PFSK-1 (cell line): ENCODE data around the gene KCNK17.

Source experiments
- FOXP2 ChIP-seq: optimal IDR thresholded peaks from 2 replicates; pipeline ENCODE3; 2011; ENCODE audit warnings: borderline replicate concordance, control low read depth, inconsistent platforms; ENCODE audit not compliant: insufficient read depth; ENCODE audit errors: extremely low read length, extremely low read depth
- POLR2AphosphoS5 ChIP-seq: IDR thresholded peaks from 2 replicates; pipeline ENCODE4 v1.6.1; 2012; ENCODE audit warnings: low read depth, mild to moderate bottlenecking, control low read depth, low read length, moderate library complexity
- REST ChIP-seq, 2 experiments: IDR thresholded peaks; 2 replicates each; pipeline versions ENCODE4 v1.6.1 to v1.8.0; 2011 to 2012; ENCODE audit warnings: low read depth in 2 of 2, low read length in 2 of 2, control low read depth in 1 of 2, inconsistent platforms in 1 of 2, mild to moderate bottlenecking in 1 of 2, moderate library complexity in 1 of 2; ENCODE audit not compliant: insufficient read depth in 1 of 2
- SIN3A ChIP-seq: IDR thresholded peaks from 2 replicates; pipeline ENCODE4 v1.6.1; 2012; ENCODE audit warnings: mild to moderate bottlenecking, low read length, moderate library complexity, borderline replicate concordance; ENCODE audit not compliant: insufficient read depth
- TAF1 ChIP-seq: IDR thresholded peaks from 2 replicates; pipeline ENCODE4 v1.6.1; 2012; ENCODE audit warnings: low read length, control low read depth, borderline replicate concordance; ENCODE audit not compliant: insufficient read depth

The KCNK17 gene

GRCh38 chr6:39268721-39269120 is 45.5 kb downstream of the KCNK17 start:
- TF ChIP-seq REST (IDR thresholded peaks at IDR 0.05; ENCODE audit: insufficient read depth in 1 of 2, low read depth in 2 of 2, low read length in 2 of 2) (no peak), POLR2AphosphoS5 (no peak), SIN3A (no peak)

GRCh38 chr6:39268171-39268570 is 46.0 kb downstream of the KCNK17 start:
- TF ChIP-seq SIN3A (no peak), REST (IDR thresholded peaks at IDR 0.05; ENCODE audit: insufficient read depth in 1 of 2, low read depth in 2 of 2, low read length in 2 of 2) (no peak), TAF1 (no peak), POLR2AphosphoS5 (no peak), FOXP2 (no peak)

DNA sequence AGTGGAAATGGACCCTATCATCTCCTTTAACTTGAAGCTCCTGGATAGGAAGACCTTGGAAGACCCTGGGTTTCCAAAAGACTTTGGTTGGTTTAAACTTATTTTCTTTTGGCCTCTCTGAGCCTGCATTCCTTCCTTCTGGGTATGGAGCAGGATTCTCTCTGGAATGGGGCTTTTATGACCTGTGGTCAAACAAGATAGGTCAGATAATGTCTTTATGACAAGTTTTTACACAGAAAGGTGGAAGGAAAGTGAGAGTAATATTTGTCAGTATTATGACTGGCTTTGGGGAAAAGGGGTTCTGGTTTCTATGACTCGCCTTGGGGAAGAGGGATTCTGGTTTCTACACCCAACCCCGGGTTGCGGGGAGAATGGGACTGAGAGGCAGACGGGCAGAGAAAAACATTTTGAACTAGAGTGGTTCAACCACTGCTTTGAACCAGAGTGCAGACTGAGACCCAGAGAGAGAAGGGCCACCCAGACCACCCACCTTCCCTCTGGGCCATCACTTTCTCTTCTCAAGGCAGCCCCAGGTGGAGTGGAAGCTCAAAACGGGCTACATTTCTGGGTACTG is 47.4 kb downstream of the KCNK17 start:
- TF ChIP-seq SIN3A (no peak), FOXP2 (no peak), REST (IDR thresholded peaks at IDR 0.05; ENCODE audit: insufficient read depth in 1 of 2, low read depth in 2 of 2, low read length in 2 of 2) (no peak), POLR2AphosphoS5 (no peak), TAF1 (no peak)

DNA sequence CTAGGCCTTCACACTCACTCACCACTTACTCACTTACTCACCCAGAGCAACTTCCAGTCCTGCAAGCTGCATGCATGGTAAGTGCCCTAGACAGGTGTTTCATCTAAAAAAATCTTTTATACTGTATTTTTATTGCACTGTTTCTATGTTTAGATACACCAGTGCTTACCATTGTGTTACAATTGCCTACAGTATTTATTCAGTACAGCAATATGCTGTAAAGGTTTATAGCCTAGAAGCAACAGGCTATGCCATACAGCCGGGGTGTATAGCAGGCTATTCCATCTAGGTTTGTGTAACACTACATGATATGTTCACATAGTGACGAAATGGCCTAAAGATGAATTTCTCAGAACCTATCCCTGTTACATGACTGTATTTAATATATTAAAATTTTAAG is 47.8 kb downstream of the KCNK17 start:
- TF ChIP-seq SIN3A = no peak
- TF ChIP-seq FOXP2 = no peak
- TF ChIP-seq TAF1 = no peak
- no peak for TF ChIP-seq REST (IDR thresholded peaks at IDR 0.05; ENCODE audit: insufficient read depth in 1 of 2, low read depth in 2 of 2, low read length in 2 of 2)
- TF ChIP-seq POLR2AphosphoS5 = no peak
